Adrenal gland (tissue), 12 donors: ENCODE data around the gene AUTS2. TPM values are rescaled to one million over a fixed set of nuclear protein-coding genes. Genes with fewer than 3 reads are reported as not detected.

Experiments
- DNase-seq, 7 donors: peaks; one replicate each; pipeline ENCODE4 v3.0.0-alpha.2; 2019 to 2020
- H3K27ac ChIP-seq, 5 donors: fragments of 200-600 bp; sonication (generic) in 4 of 5; 1 replicate in 3 of 5; 2 replicates in 2 of 5; pipeline versions ENCODE4 v1.5.1 to v1.8.0; 2016 to 2020; ENCODE audit warnings: mild to moderate bottlenecking in 1 of 5
- H3K27me3 ChIP-seq: fragments of 200-600 bp; 2 replicates; pipeline ENCODE4 v1.8.0; 2021
- H3K36me3 ChIP-seq, 2 donors: fragments of 200-600 bp; replicated peaks in 1 of 2; 1 replicate in 1 of 2; 2 replicates in 1 of 2; pipeline versions ENCODE4 v1.5.1 to v1.8.0; 2018 to 2022
- H3K4me1 ChIP-seq, 2 donors: fragments of 200-600 bp; replicated peaks in 1 of 2; 1 replicate in 1 of 2; 2 replicates in 1 of 2; pipeline versions ENCODE4 v1.5.1 to v1.8.0; 2018 to 2021
- H3K4me3 ChIP-seq, 4 donors: fragments of 200-600 bp; sonication (generic) in 3 of 4; one replicate each; pipeline ENCODE4 v1.5.1; 2016 to 2018
- H3K9me3 ChIP-seq, 3 donors: fragments of 200-600 bp; sonication (generic) in 1 of 3; replicated peaks in 1 of 3; 1 replicate in 2 of 3; 2 replicates in 1 of 3; pipeline versions ENCODE4 v1.5.1 to v1.8.0; 2016 to 2021
- CTCF ChIP-seq, 6 experiments: fragments of 450-650 bp in 4 of 6; fragments of 200-600 bp in 2 of 6; sonication (generic) in 1 of 6; IDR thresholded peaks; 1 replicate in 5 of 6; 2 replicates in 1 of 6; pipeline versions ENCODE4 v1.5.1 to v1.8.0; 2016 to 2021; ENCODE audit warnings: antibody characterized with exemption in 6 of 6, mild to moderate bottlenecking in 2 of 6, moderate library complexity in 1 of 6
- POLR2A ChIP-seq, 2 donors: fragments of 450-650 bp; IDR thresholded peaks; one replicate each; pipeline ENCODE4 v1.6.1; 2017; ENCODE audit warnings: antibody characterized with exemption in 2 of 2, mild to moderate bottlenecking in 2 of 2, moderate library complexity in 1 of 2
- WGBS, 4 donors: extraction: QIAGEN DNeasy Blood & Tissue Kit in 2 of 4; methylation state at CpG; one replicate each; pipeline versions ENCODE4 v1.1.5 to v1.1.7; 2013 to 2017; 5-methylcytosine and 5-hydroxymethylcytosine counted together
- intact Hi-C, 2 donors: fragments of 100-400 bp; cut with DNase I; formaldehyde crosslinking; loops; one replicate each; pipeline versions ENCODE4 v1.14.1 to v1.15.0; 2022 to 2023
- polyA plus RNA-seq, 3 donors: library from polyadenylated mRNA; stranded (reverse); fragments of 200-250 nt in 2 of 3; fragments of 350-450 nt in 1 of 3; fragmentation: Illumina TruSeq in 1 of 3; extraction: RNeasy Lipid Tissue Mini Kit (QIAGEN cat#74804) in 1 of 3; gene quantifications; one replicate each; pipeline ENCODE4 v1.2.3, GENCODE V29; 2013 to 2014
- total RNA-seq, 9 donors: library from RNA; depleted of rRNA in 4 of 9; stranded (reverse); fragments of >200 nt in 4 of 9; fragments of 120-200 nt in 1 of 9; fragmentation: NEBNext Ultra II Directional in 1 of 9; extraction: Animal tissue kit (Norgen Biotek cat#: 25700) in 1 of 9; gene quantifications; one replicate each; pipeline versions ENCODE4 v1.1.0 to v1.2.4, GENCODE V29; 2013 to 2023
- donor health status: healthy with polysubstance abuse.
- donor health status: Bipolar disorder and iron deficiency.
- donor health status: DM: yes; HTN: yes; CAD: no.
- donor health status: DM: no; HTN: no; CAD: no.
- donor health status: DM: no; HTN: no; CAD: no.
- donor health status: DM: yes; HTN: yes; CAD: no.

The AUTS2 gene
- total and polyA plus RNA-seq, 12 donors = 6.4 to 44.0 (median 15.2) TPM

GRCh38 chr7:70797109-70797514 lies 1198.8 kb downstream of the AUTS2 start:
- WGBS, 4 donors = 57 to 66% (median 59%) methylated on average over 6 of the region's 6 CpGs

GRCh38 chr7:70799841-70800405 lies 1201.6 kb downstream of the AUTS2 start:
- 87 to 98% (median 95%) methylated on average over 4 of the region's 4 CpGs for WGBS, 4 donors
- Histone ChIP-seq H3K27ac (no peak overlapping the region), H3K4me1 (no peaks in the 10 kb centered on the region), H3K27me3 (no peaks in the 10 kb centered on the region), H3K4me3 (no peak overlapping the region), H3K36me3 (no peaks in the 10 kb centered on the region), H3K9me3 (peaks cover 0 to 11% (median 0%) of the 10 kb centered on the region in 3 donors)
- intact Hi-C loops = no loop called here
- no peak for TF ChIP-seq POLR2A (IDR thresholded peaks at IDR 0.05)
- TF ChIP-seq CTCF (IDR thresholded peaks at IDR 0.05) = no peak
- DNase-seq = no peak

More at GRCh38 chr7:70797109-70797514, 1198.8 kb downstream of the AUTS2 start:
- Histone ChIP-seq H3K36me3 (no peaks in the 10 kb centered on the region), H3K4me1 (no peaks in the 10 kb centered on the region), H3K27me3 (no peaks in the 10 kb centered on the region), H3K9me3 (peaks cover 0 to 11% (median 0%) of the 10 kb centered on the region in 3 donors), H3K4me3 (no peak overlapping the region), H3K27ac (no peak overlapping the region)
- no peak for DNase-seq
- TF ChIP-seq CTCF (IDR thresholded peaks at IDR 0.05) = no peak
- TF ChIP-seq POLR2A (IDR thresholded peaks at IDR 0.05) = no peak
- intact Hi-C loops = no loop called here

- Histone ChIP-seq H3K4me3 (no peak overlapping the region), H3K4me1 (no peaks in the 10 kb centered on the region), H3K27ac (no peak overlapping the region), H3K36me3 (no peaks in the 10 kb centered on the region), H3K9me3 (peaks cover 0 to under 1% (median 0%) of the 10 kb centered on the region in 3 donors), H3K27me3 (no peaks in the 10 kb centered on the region)
- TF ChIP-seq CTCF (IDR thresholded peaks at IDR 0.05) (no peak), POLR2A (IDR thresholded peaks at IDR 0.05) (no peak)
- intact Hi-C loops = no loop called here
- WGBS, 4 donors = 68 to 71% (median 69%) methylated on average over 7 of the region's 7 CpGs
- DNase-seq = no peak
Measured at GRCh38 chr7:70805360-70805759, 1207.1 kb downstream of the AUTS2 start.

- Histone ChIP-seq H3K27ac (no peak overlapping the region), H3K27me3 (no peaks in the 10 kb centered on the region), H3K36me3 (no peaks in the 10 kb centered on the region), H3K4me1 (no peaks in the 10 kb centered on the region), H3K9me3 (no peaks in the 10 kb centered on the region), H3K4me3 (no peak overlapping the region)
- intact Hi-C loops = no loop called here
- 76 to 82% (median 80%) methylated on average over 11 of the region's 11 CpGs for WGBS, 4 donors
- DNase-seq = no peak
- TF ChIP-seq CTCF (IDR thresholded peaks at IDR 0.05) (no peak), POLR2A (IDR thresholded peaks at IDR 0.05) (no peak)
Measured at GRCh38 chr7:70807650-70808049, 1209.4 kb downstream of the AUTS2 start.
